HG03342 (cell line): Measurements from ENCODE around the gene FGD2.
A peak's percentile ranks its signal among the peaks of the same experiment; 100 is the strongest.

ENCODE experiments used
- ATAC-seq: cut with Tn5 transposase; IDR thresholded peaks from one replicate; pipeline ENCODE4 v1.9.1; 2021; ENCODE audit warnings: mild to moderate bottlenecking, moderate library complexity; ENCODE audit not compliant: unreplicated experiment

FGD2 gene

DNA sequence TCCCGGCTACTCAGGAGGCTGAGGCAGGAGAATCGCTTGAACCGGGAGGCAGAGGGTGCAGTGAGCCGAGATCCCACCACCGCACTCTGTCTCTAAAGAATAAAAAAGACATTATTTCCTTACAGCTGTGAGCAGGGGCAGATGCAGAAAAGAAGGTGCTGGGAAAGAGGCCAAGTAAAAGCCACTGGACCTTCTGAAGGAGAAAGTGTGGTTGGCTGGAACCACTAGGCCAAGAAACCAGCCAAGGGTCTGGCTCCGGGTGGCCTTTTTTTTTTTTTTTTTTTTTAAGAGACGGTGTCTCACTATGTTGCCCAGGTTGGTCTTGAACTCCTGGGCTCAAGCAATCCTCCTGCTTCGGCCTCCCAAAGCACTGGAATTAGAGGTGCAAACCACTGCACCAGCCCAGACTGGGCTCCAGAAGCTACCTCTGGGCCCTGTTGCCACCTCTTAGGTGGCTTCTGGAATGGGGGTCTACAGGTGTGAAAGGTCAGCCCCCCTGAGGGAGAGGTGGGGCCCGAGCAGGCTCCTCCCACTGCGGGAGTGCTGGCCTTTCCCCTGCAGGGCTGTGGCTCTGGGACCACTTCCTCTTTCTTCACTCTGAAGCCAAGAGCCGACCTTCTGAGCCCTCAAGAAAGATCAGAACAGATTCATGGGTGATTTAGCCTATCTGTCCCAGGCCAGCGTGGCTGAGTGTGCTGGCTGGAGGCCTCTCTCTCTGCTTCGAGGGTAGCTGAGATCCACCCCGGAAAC is at the start of gene FGD2:
FGD2 (plus strand) TSS at position 595 of the 750 bp plus-strand sequence. CDS start 163 bp downstream, outside the sequence.
- ATAC-seq = peak; percentile 65

- ATAC-seq = no peak
These were observed 49.6 kb upstream of the FGD2 start for GRCh38 chr6:36955671-36956445.

DNA sequence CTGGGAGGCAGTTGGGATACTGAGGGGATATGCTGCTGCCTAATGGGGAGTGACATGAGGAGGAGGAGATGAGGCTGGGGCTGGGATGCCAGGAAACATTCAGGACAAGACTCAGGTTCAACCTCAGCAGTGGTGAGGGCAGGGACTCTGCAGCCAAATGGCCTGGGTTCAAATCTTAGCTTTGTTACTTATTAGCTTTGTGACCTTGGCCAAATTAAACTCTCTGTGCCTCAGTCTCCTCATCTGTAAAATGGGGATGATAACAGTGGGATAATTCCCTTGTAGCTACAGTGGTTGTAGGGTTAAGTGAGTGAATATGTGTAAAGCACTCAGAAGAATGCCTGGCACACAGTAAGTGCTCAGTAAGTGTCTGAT is 49.0 kb upstream of the FGD2 start:
- ATAC-seq = no peak

DNA sequence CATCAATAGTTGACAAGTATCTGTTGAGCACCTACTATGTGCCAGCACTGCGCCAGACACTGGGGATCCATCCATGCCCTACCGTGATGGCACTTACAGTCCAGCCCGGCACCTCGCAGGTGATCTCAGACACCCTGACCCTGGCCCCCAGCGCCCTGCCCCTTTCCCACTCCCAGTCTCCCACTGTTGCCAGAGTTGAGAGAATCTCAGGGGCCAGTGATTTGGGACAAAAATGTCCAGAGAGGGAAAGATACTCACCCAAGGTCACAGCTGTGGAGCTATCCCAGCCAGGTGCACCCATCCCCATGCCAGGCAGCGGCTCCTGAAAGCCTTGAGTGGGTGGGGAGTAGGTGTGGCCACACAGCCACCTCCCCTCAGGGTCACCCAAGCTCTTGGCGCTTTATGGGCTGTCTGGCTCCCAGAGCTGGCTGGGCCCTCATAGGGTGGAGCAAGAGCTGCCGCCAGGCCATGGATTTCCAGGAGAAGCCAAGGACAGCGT is 47.6 kb upstream of the FGD2 start:
- no peak for ATAC-seq

DNA sequence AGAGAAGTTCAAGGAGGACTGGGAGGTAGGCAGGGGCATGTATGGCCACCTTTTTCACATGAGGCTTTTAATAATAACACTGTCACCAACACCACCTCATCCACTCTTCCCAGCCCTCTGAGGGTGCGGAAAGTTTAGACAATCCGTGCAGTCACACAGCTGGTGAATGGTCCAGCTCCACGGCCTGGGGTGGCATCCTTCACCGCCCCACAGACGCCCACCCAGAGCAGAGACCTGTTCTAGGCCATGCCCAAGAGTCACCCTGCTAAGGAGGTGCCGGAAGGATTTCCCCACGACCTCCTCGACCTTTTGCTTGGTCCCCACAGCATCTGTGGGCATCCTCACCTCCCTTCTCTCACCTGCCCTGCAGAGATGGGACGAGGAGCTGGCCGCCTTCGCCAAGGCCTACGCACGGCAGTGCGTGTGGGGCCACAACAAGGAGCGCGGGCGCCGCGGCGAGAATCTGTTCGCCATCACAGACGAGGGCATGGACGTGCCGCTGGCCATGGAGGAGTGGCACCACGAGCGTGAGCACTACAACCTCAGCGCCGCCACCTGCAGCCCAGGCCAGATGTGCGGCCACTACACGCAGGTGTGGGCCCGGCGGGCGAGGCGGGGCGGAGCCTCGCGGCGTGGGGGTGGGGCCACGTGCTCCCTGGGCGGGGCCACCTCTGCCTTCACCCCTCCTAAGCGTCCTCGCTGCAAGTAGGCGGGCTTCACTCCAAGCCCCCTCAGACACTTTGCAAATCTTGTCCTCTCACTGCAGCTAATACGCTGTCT is 46.5 kb upstream of the FGD2 start:
- no peak for ATAC-seq

DNA sequence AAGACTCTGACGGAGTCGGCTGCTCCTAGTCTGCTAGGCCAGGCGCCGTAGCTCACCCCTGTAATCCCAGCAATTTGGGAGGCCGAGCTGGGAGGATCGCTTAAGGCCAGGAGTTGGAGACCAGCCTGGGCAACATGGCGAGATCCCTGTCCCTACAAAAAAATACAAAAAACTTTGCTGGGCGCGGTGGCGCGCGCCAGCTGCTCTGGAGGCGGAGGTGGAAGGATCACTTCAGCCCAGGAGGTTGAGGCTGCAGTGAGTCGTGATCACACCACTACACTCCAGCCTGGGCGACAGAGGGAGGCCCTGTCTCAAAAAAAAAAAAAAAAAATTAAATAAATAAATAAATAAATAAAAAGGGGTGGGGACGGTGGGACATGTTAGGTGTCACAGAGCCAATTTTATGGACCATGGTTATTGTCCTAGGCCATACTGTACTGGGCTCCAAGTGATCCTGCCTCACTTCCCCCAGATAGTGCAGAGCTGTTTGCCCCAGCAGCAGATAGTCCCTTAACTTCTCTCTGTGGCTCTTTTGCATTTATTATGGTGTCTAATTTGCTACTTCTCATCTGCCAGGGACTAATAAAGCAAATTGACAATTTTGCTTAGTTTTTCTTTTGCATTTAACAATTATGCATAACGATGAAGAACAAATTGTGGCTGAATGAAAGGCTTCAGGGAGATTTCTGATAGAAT is 45.8 kb upstream of the FGD2 start:
- no peak for ATAC-seq

- no peak for ATAC-seq
These were observed 43.7 kb upstream of the FGD2 start for GRCh38 chr6:36961441-36962435.

- no peak for ATAC-seq
These were observed 42.6 kb upstream of the FGD2 start for GRCh38 chr6:36962874-36963273.

- ATAC-seq = no peak
These were observed 41.8 kb upstream of the FGD2 start for GRCh38 chr6:36963451-36964290.

DNA sequence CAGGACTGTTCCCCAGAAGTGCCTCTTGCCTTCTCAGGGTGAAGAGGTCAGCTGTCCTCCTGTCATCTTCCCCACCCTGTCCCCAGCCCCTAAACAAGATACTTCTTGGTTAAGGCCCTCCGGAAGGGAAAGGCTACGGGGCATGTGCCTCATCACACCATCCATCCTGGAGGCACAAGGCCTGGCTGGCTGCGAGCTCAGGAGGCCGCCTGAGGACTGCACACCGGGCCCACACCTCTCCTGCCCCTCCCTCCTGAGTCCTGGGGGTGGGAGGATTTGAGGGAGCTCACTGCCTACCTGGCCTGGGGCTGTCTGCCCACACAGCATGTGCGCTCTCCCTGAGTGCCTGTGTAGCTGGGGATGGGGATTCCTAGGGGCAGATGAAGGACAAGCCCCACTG is 41.1 kb upstream of the FGD2 start:
- no peak for ATAC-seq

- ATAC-seq = no peak
These were observed 40.5 kb upstream of the FGD2 start for GRCh38 chr6:36964908-36965307.

DNA sequence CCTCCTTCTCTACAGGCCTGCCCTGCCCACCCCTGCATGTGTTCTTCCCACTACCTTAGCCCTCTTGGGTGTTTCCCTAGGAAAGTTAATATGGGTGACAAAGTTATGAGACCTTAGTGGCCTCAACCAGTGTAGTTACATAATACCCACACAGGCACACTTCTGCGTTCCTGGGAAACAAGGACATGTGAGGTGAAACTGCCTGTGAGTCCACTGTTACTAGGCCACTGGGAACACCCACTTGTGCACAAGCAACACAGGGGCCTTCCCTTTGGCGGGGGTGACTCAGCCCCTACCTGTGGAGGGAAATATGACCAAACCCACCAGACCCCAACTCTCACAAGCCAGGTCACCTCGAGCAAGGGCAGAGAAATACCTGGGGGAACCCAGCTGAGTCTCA is 38.2 kb upstream of the FGD2 start:
- ATAC-seq = no peak

DNA sequence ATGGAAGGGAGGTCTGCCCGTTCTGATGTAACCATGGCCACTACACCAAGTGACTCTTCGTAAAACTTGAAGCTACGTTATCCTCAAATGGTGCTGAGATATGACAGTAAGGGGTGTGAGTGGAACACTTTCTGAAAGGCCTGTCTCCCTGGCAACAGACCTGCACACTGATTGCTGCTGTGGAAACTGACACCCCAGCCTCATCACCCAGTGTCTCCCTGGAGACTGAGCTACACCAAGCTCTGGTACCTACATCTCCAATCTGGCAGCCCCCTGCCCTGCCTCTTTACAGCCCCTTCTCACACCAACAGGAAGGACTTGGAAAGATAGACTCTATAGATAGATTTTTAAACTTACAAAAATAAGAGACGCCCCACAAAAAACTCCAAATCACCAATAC is 37.7 kb upstream of the FGD2 start:
- no peak for ATAC-seq

DNA sequence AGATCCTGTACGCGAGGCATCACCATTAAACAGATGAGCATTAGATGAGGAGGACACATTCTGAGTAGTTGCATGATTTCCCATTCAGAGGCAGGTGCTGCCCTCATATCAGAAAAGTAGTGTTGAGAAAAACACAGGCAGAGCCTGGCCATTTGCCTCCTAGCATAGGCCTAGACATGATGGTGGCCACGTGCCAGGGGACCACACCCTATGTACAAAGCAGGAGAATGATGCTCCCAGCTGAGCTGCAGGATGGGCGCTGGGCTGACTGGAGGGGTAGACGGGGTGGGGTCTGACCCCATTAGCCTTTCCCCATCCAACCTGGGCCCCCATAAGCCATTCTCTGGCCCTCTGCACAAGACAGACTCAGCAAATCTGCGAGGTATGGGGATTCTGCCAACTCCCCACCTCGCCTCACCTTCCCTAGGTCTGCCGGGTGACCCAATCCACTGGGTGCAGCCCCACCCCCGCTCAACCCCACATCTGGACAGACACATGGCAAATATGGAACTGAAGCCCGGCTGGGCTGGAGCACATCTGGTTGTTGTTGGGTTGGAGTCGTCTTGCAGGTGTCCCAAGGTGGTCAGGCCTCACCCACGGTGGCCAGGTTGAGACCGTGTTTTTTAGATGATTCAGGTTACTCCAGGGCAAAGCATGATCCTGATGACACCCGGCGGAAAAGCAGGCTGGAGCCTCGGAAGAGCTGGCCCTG is 37.0 kb upstream of the FGD2 start:
- ATAC-seq = no peak

DNA sequence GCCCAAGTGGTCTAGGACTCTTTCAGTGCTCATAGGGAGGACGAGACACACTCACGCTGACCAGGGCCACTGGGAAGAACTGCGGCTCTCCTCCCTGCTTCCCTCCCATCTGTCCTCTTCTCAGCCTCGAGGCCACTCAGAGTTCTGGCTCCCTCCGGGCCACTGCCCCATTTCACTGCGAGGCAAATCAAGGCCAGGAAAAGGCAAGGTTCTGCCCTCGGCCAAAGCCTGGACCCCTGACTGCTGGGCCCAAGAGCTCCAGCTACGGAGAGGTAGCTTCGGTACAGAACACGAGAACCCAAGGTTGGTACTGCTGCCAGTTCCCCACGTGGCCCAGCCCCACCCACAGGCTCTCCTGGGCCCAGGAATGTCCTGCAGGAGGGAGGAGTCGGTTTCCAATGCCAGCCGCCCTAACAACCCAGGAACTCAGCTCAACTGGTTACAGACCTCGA is 36.2 kb upstream of the FGD2 start:
- no peak for ATAC-seq

- no peak for ATAC-seq
These were observed 35.2 kb upstream of the FGD2 start for GRCh38 chr6:36969988-36970891.
